Mucosa of descending colon (tissue), 3 donors: ENCODE results near the gene TBP. TPM values are rescaled to one million over a fixed set of nuclear protein-coding genes. Genes with fewer than 3 reads are reported as not detected.
"Not testable (repeated sequence)": the region's sequence is repeated elsewhere in the genome, so short reads cannot be mapped to it uniquely, and the experiment has no call there.

ENCODE experiments used
- ATAC-seq: fragments of 200-7000 bp; cut with Tn5 transposase; one replicate; pipeline ENCODE4 v1.9.1; 2020; ENCODE audit warnings: mild to moderate bottlenecking, moderate library complexity
- DNase-seq, 3 donors: peaks; one replicate each; pipeline ENCODE4 v3.0.0-alpha.2; 2020
- H3K36me3 ChIP-seq: fragments of 200-600 bp; one replicate; pipeline ENCODE4 v1.8.0; 2021; ENCODE audit warnings: low read depth, mild to moderate bottlenecking
- H3K4me1 ChIP-seq: fragments of 200-600 bp; one replicate; pipeline ENCODE4 v1.8.0; 2021; ENCODE audit warnings: low read depth, mild to moderate bottlenecking
- H3K4me3 ChIP-seq: fragments of 200-600 bp; one replicate; pipeline ENCODE4 v1.8.0; 2021; ENCODE audit warnings: mild to moderate bottlenecking
- H3K9me3 ChIP-seq: fragments of 200-600 bp; one replicate; pipeline ENCODE4 v1.8.0; 2021; ENCODE audit warnings: mild to moderate bottlenecking
- intact Hi-C, 2 donors: fragments of 100-400 bp; cut with DNase I in 1 of 2; cut with micrococcal nuclease in 1 of 2; formaldehyde crosslinking; loops; one replicate each; pipeline versions ENCODE4 v1.11.0 to v1.11.1; 2022; cut with DNase I, micrococcal nuclease
- long read RNA-seq, 2 donors: library from polyadenylated mRNA; unstranded; transcript quantifications; one replicate each; pipeline ENCODE4 v2.0.0, GENCODE V29; 2019 to 2021
- total RNA-seq, 3 donors: library from RNA; stranded (reverse); fragmentation: NEBNext Ultra II Directional in 2 of 3; extraction: Animal tissue kit (Norgen Biotek cat#: 25700) in 2 of 3; gene quantifications; one replicate each; pipeline versions ENCODE4 v1.2.1 to v1.2.4, GENCODE V29; 2021 to 2023
- TF ChIP-seq, protein P1 (sequence below): fragments of 200-600 bp; IDR thresholded peaks from one replicate; pipeline ENCODE4 v1.8.0; 2022; ENCODE audit warnings: antibody characterized with exemption, mild to moderate bottlenecking
- donor health status: DM: no; HTN: no; CAD: no; lungs with moderate emphysema.
- donor health status: DM: no; HTN: no; CAD: no.
- donor health status: DM: no; HTN: yes; CAD: no.

TBP gene
- total RNA-seq: 10 to 100 TPM; 12.9 to 15.1 (median 13.4) TPM
- long read RNA-seq, donor 1, transcript TBP-202 (8 exons, 1,903 nt): major isoform, 13 of 24 reads
- long read RNA-seq, donor 1, partial matches to known transcripts: 3 of 24 reads
- long read RNA-seq, donor 1, other reads (novel, unspliced or antisense): 4 of 24 reads
- long read RNA-seq, donor 2, partial matches to known transcripts: 0 of 2 reads
- long read RNA-seq, donor 2, other reads (novel, unspliced or antisense): 0 of 2 reads

DNA sequence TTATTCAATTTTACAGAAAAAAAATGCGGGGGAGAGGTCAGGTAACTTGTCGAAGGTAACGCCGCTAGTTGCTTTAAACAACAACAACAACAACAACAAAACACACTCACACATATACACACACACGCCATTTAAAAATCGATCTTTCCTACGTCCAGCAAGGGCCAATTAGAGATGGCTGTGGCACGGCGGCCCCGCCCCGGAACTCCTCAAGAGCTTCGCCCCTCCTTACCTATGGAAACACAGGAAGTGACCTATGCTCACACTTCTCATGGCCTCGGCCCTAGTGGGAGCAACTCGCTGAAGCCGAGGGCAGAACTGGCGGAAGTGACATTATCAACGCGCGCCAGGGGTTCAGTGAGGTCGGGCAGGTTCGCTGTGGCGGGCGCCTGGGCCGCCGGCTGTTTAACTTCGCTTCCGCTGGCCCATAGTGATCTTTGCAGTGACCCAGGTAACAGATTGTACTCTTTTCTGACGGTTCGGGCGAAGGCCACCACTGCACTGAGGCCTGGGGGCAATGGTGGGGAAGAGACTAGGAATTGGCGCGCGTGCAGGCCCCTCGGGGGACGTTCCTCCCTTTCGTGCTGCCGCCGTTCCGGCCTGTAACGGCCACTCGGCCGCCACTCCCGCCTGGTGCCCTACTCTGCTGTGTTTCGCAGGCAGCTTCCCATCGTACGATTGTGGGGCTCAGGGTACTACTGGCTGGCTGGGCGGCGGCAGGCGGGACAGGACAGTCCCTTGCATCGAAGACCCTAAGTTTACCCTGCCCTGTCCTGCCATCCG, at the start of gene TBP:
Gene TBP, plus strand, starts transcription at position 357 of the 783 bp plus-strand sequence. CDS start 2,661 bp downstream, outside the sequence.
- DNase-seq (peak; percentile 97 to 99 (median 99)), ATAC-seq (peak; percentile 96)
- H3K4me1 ChIP-seq: peaks cover 30% of the 10 kb centered on the region
- peak within 1 kb of the TSS; percentile 87 for H3K4me3 ChIP-seq
- intact Hi-C loops: no loop called here
- H3K36me3 ChIP-seq: no peaks in the 10 kb centered on the region
- TF ChIP-seq, protein P1, sequence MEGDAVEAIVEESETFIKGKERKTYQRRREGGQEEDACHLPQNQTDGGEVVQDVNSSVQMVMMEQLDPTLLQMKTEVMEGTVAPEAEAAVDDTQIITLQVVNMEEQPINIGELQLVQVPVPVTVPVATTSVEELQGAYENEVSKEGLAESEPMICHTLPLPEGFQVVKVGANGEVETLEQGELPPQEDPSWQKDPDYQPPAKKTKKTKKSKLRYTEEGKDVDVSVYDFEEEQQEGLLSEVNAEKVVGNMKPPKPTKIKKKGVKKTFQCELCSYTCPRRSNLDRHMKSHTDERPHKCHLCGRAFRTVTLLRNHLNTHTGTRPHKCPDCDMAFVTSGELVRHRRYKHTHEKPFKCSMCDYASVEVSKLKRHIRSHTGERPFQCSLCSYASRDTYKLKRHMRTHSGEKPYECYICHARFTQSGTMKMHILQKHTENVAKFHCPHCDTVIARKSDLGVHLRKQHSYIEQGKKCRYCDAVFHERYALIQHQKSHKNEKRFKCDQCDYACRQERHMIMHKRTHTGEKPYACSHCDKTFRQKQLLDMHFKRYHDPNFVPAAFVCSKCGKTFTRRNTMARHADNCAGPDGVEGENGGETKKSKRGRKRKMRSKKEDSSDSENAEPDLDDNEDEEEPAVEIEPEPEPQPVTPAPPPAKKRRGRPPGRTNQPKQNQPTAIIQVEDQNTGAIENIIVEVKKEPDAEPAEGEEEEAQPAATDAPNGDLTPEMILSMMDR: no peak
- no peaks in the 10 kb centered on the region for H3K9me3 ChIP-seq

DNA sequence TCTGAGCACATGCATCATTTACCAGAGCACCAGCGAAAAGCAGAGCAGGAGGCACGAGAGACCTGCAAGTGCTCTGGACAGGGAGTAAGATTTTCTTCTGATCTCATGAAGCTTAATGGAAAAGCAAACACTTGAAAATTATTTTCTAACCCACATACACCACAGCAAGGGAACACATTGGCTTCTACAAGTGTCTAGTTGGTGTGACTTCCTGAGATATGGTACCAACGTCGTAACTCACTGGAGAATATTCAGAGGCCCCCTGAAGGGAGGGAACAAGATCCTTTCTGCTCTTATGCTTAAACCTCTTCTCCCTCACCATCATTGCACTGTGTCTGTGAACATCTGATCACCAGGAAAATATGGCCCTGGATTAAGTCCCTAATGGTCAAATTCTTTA, 49.7 kb upstream of the TBP start:
- DNase-seq (no peak), ATAC-seq (no peak)
- intact Hi-C loops: no loop called here
- no peaks in the 10 kb centered on the region for H3K36me3 ChIP-seq
- TF ChIP-seq, protein P1: no peak
- H3K4me3 ChIP-seq: no peak overlapping the region
- peaks cover 3% of the 10 kb centered on the region for H3K9me3 ChIP-seq
- H3K4me1 ChIP-seq: no peaks in the 10 kb centered on the region

DNA sequence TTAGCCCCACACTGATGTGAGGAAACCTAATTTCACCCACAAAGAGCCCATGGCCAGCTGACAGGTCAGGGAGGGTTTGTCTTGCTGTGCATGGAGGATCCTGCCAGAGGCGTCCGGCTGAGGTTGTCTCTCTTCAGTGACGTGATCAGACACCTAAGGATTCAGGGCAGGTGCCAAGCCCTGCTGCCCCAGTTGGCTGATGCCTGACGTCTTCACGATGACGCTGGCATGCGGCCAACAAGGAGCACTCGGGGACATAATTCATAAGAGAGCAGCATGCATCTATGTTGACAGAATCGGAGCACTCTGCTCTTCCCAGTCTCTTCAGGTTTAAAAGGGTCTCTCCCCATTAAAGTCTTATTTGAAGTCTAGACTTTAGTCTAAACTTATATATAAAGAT, 48.9 kb upstream of the TBP start:
- intact Hi-C loops: no loop called here
- Histone ChIP-seq H3K36me3 (no peaks in the 10 kb centered on the region), H3K4me3 (no peak overlapping the region), H3K4me1 (no peaks in the 10 kb centered on the region), H3K9me3 (peaks cover 3% of the 10 kb centered on the region)
- TF ChIP-seq, protein P1: no peak
- peak in 1 of 3 donors; percentile 12 for DNase-seq
- no peak for ATAC-seq

DNA sequence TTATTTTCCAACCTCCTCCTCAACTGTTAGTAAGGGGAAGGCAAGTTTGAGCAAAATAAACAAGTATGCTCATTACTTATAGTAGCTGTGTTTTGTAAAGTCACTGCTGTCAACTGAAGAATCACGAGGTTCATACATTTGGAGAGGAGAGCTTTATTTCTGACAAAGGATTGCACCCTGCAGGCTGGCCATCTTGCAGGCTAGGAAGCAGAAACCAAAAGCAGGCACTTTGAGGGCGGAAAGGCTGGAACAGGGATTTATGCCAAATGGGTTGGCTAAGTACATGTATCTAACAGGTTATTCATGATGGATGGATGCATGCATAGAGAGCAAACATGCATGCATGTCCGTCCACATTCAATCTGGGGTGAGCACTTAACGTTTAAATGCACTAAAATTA, 47.7 kb upstream of the TBP start:
- H3K4me1 ChIP-seq: no peaks in the 10 kb centered on the region
- no peak for DNase-seq
- peaks cover 3% of the 10 kb centered on the region for H3K9me3 ChIP-seq
- H3K4me3 ChIP-seq: no peak overlapping the region
- TF ChIP-seq, protein P1: no peak
- intact Hi-C loops: no loop called here
- H3K36me3 ChIP-seq: no peaks in the 10 kb centered on the region
- ATAC-seq: no peak

DNA sequence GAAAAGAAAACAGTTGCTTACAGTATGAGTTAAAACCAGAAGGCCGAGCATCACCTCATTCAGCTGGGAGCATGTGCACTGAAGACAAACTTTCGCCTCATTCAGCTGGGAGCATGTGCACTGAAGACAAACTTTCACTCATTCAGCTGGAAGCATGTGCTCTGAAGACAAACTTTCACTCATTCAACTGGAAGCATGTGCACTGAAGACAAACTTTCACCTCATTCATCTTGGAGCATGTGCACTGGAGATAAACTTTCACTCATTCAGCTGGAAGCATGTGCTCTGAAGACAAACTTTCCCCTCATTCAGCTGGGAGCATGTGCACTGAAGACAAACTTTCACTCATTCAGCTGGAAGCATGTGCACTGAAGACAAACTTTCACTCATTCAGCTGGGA, 46.4 kb upstream of the TBP start:
- DNase-seq, H3K36me3 ChIP-seq, intact Hi-C loops, H3K9me3 ChIP-seq, ATAC-seq, H3K4me1 ChIP-seq, H3K4me3 ChIP-seq: not testable (repeated sequence)

DNA sequence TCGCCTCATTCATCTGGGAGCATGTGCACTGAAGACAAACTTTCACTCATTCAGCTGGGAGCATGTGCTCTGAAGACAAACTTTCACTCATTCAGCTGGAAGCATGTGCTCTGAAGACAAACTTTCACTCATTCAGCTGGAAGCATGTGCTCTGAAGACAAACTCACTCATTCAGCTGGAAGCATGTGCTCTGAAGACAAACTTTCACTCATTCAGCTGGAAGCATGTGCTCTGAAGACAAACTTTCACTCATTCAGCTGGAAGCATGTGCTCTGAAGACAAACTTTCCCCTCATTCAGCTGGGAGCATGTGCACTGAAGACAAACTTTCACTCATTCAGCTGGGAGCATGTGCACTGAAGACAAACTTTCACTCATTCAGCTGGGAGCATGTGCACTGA, 45.9 kb upstream of the TBP start:
- H3K9me3 ChIP-seq, ATAC-seq, intact Hi-C loops, DNase-seq, H3K36me3 ChIP-seq, H3K4me1 ChIP-seq, H3K4me3 ChIP-seq: not testable (repeated sequence)

DNA sequence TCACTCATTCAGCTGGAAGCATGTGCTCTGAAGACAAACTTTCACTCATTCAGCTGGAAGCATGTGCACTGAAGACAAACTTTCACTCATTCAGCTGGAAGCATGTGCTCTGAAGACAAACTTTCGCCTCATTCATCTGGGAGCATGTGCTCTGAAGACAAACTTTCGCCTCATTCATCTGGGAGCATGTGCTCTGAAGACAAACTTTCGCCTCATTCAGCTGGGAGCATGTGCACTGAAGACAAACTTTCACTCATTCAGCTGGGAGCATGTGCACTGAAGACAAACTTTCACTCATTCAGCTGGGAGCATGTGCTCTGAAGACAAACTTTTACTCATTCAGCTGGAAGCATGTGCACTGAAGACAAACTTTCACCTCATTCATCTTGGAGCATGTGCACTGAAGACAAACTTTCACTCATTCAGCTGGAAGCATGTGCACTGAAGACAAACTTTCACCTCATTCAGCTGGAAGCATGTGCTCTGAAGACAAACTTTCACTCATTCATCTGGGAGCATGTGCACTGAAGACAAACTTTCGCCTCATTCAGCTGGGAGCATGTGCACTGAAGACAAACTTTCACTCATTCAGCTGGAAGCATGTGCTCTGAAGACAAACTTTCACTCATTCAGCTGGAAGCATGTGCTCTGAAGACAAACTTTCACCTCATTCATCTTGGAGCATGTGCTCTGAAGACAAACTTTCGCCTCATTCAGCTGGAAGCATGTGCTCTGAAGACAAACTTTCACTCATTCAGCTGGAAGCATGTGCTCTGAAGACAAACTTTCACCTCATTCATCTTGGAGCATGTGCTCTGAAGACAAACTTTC, 45.1 kb upstream of the TBP start:
- H3K4me3 ChIP-seq, ATAC-seq, H3K9me3 ChIP-seq, H3K4me1 ChIP-seq, intact Hi-C loops, DNase-seq, H3K36me3 ChIP-seq: not testable (repeated sequence)
